WTC11 (cell line): Measurements from ENCODE around the gene PKP1. TPM values are rescaled to one million over a fixed set of nuclear protein-coding genes. Genes with fewer than 3 reads are reported as not detected.

Experiments
- ATAC-seq: fragments of 200-7000 bp; cut with Tn5 transposase; 2 replicates; pipeline ENCODE4 v1.10.0; 2021; ENCODE audit warnings: mild to moderate bottlenecking, moderate library complexity
- CTCF ChIA-PET: fragments of 300-600 bp; sonication (Branson Sonifier 250); formaldehyde crosslinking; loops from one replicate; lab custom pipeline; 2021; ENCODE audit warnings: antibody characterized with exemption; lab: Charles Lee
- POLR2A ChIA-PET: fragments of 350-600 bp; sonication (Branson Sonifier 250); formaldehyde crosslinking; loops from one replicate; lab custom pipeline; 2021; ENCODE audit warnings: antibody characterized with exemption; lab: Charles Lee
- DNase-seq: peaks from one replicate; pipeline ENCODE4 v3.0.0; 2021; ENCODE audit warnings: low spot score
- H3K27ac Mint-ChIP-seq: 2 replicates; pipeline ENCODE4 v1.8.0; 2021; ENCODE audit warnings: mixed read lengths
- H3K27me3 Mint-ChIP-seq: 2 replicates; pipeline ENCODE4 v1.8.0; 2021; ENCODE audit warnings: low read depth, mild to moderate bottlenecking, moderate library complexity, mixed read lengths
- H3K36me3 Mint-ChIP-seq: 2 replicates; pipeline ENCODE4 v1.8.0; 2021; ENCODE audit warnings: mixed read lengths
- H3K4me1 Mint-ChIP-seq: 2 replicates; pipeline ENCODE4 v1.8.0; 2022; ENCODE audit warnings: mixed read lengths
- H3K4me3 Mint-ChIP-seq: 2 replicates; pipeline ENCODE4 v1.8.0; 2021; ENCODE audit warnings: mild to moderate bottlenecking, moderate library complexity, mixed read lengths
- H3K9me3 Mint-ChIP-seq: 2 replicates; pipeline ENCODE4 v1.8.0; 2021; ENCODE audit warnings: mixed read lengths
- AFF4 ChIP-seq: sonication (generic); formaldehyde crosslinking; IDR thresholded peaks from 2 replicates; pipeline ENCODE4 v1.8.1; 2023; ENCODE audit warnings: mild to moderate bottlenecking, missing genetic modification reagents, borderline replicate concordance
- ARID4B ChIP-seq: sonication (generic); formaldehyde crosslinking; IDR thresholded peaks from 2 replicates; pipeline ENCODE4 v1.8.0; 2023; ENCODE audit warnings: missing genetic modification reagents, mild to moderate bottlenecking, borderline replicate concordance
- ATF6 ChIP-seq: sonication (generic); formaldehyde crosslinking; IDR thresholded peaks from 2 replicates; pipeline ENCODE4 v1.8.1; 2023; ENCODE audit warnings: mild to moderate bottlenecking, missing genetic modification reagents
- FOXK1 ChIP-seq: sonication (generic); formaldehyde crosslinking; IDR thresholded peaks from 2 replicates; pipeline ENCODE4 v1.8.0; 2022; ENCODE audit warnings: mild to moderate bottlenecking, moderate library complexity, missing genetic modification reagents
- GABPB1 ChIP-seq: sonication (generic); formaldehyde crosslinking; IDR thresholded peaks from 2 replicates; pipeline ENCODE4 v1.8.1; 2023; ENCODE audit warnings: mild to moderate bottlenecking, missing genetic modification reagents
- GTF2I ChIP-seq: fragments of 250-450 bp; sonication (Bioruptor Pico); conservative IDR thresholded peaks from 2 replicates; pipeline ENCODE4 v1.4.0; 2021; ENCODE audit warnings: mild to moderate bottlenecking
- HMGXB4 ChIP-seq: sonication (generic); formaldehyde crosslinking; IDR thresholded peaks from 2 replicates; pipeline ENCODE4 v1.8.1; 2023; ENCODE audit warnings: mild to moderate bottlenecking, moderate library complexity, missing genetic modification reagents
- KAT7 ChIP-seq: sonication (generic); formaldehyde crosslinking; IDR thresholded peaks from 2 replicates; pipeline ENCODE4 v1.8.1; 2023; ENCODE audit warnings: missing genetic modification reagents, mild to moderate bottlenecking, borderline replicate concordance
- MAX ChIP-seq: sonication (generic); formaldehyde crosslinking; IDR thresholded peaks from 2 replicates; pipeline ENCODE4 v1.8.0; 2022; ENCODE audit warnings: mild to moderate bottlenecking, missing genetic modification reagents
- NFE2L1 ChIP-seq: sonication (generic); formaldehyde crosslinking; IDR thresholded peaks from 2 replicates; pipeline ENCODE4 v1.8.1; 2023; ENCODE audit warnings: missing genetic modification reagents
- PRRX2 ChIP-seq: fragments of 250-450 bp; sonication (Bioruptor Pico); IDR thresholded peaks from 2 replicates; pipeline ENCODE4 v1.8.0; 2021; ENCODE audit warnings: mild to moderate bottlenecking
- RORB ChIP-seq: fragments of 250-450 bp; sonication (Bioruptor Pico); IDR thresholded peaks from 2 replicates; pipeline ENCODE4 v1.9.0; 2021; ENCODE audit warnings: mild to moderate bottlenecking
- USF1 ChIP-seq: sonication (generic); formaldehyde crosslinking; IDR thresholded peaks from 2 replicates; pipeline ENCODE4 v1.8.0; 2022; ENCODE audit warnings: mild to moderate bottlenecking, missing genetic modification reagents
- USF2 ChIP-seq: sonication (generic); formaldehyde crosslinking; IDR thresholded peaks from 2 replicates; pipeline ENCODE4 v1.8.1; 2023; ENCODE audit warnings: mild to moderate bottlenecking, missing genetic modification reagents, moderate library complexity
- ZNF138 ChIP-seq: sonication (generic); formaldehyde crosslinking; conservative IDR thresholded peaks from 2 replicates; pipeline ENCODE4 v1.8.1; 2022; ENCODE audit warnings: mild to moderate bottlenecking, moderate library complexity, missing genetic modification reagents
- ZNF232 ChIP-seq: sonication (generic); formaldehyde crosslinking; IDR thresholded peaks from 2 replicates; pipeline ENCODE4 v1.8.0; 2022; ENCODE audit warnings: mild to moderate bottlenecking, missing genetic modification reagents
- ZNF263 ChIP-seq: sonication (generic); formaldehyde crosslinking; IDR thresholded peaks from 2 replicates; pipeline ENCODE4 v1.8.1; 2022; ENCODE audit warnings: low read depth, mild to moderate bottlenecking, moderate library complexity, missing genetic modification reagents
- ZNF396 ChIP-seq: fragments of 250-450 bp; sonication (Bioruptor Pico); IDR thresholded peaks from 2 replicates; pipeline ENCODE4 v1.8.0; 2021; ENCODE audit warnings: mild to moderate bottlenecking, moderate library complexity, borderline replicate concordance
- total RNA-seq: library from RNA; stranded (reverse); gene quantifications from 3 replicates; pipeline ENCODE4 v1.2.3, GENCODE V29; 2021

The PKP1 gene
- total RNA-seq, 1 experiment from 2014 or later, result 0.24 TPM

- no peak overlapping the region for H3K27ac Mint-ChIP-seq
- DNase-seq (no peak), ATAC-seq (no peak)
- POLR2A ChIA-PET, result no interaction called here
- H3K27me3 Mint-ChIP-seq, result peaks cover 28% of the 10 kb centered on the region
- no peaks in the 10 kb centered on the region for H3K36me3 Mint-ChIP-seq
- no peak overlapping the region for H3K4me3 Mint-ChIP-seq
- CTCF ChIA-PET, result interaction anchor here (0.5 to 1.4 kb wide), 2 partner anchors 33 to 84 kb away, joined by 3 to 6 read pairs; no protein-coding TSS in a partner anchor
- no peak for TF ChIP-seq ZNF396 (CRISPR knock-in tag)
- H3K9me3 Mint-ChIP-seq, result peaks cover 9% of the 10 kb centered on the region; the same call in 1 of the 2 replicates
- H3K4me1 Mint-ChIP-seq, result peaks cover 10% of the 10 kb centered on the region
These were observed 29.8 kb downstream of the PKP1 start for GRCh38 chr1:201313086-201313485.

- no peak overlapping the region for H3K4me3 Mint-ChIP-seq
- ChIA-PET POLR2A (interaction anchor here (0.6 kb wide), 1 partner anchor 432 kb away, joined by 4 read pairs; no protein-coding TSS in a partner anchor), CTCF (interaction anchor here (1.1 kb wide), 1 partner anchor 69 kb away, joined by 3 read pairs; no protein-coding TSS in a partner anchor)
- H3K27me3 Mint-ChIP-seq, result peaks cover 5% of the 10 kb centered on the region
- H3K4me1 Mint-ChIP-seq, result no peaks in the 10 kb centered on the region
- H3K9me3 Mint-ChIP-seq, result peaks cover 9% of the 10 kb centered on the region; the same call in 1 of the 2 replicates
- no peak for DNase-seq
- no peaks in the 10 kb centered on the region for H3K36me3 Mint-ChIP-seq
- no peak overlapping the region for H3K27ac Mint-ChIP-seq
- ATAC-seq, result no peak
- TF ChIP-seq ARID4B (CRISPR knock-in tag), result no peak
- no peak for TF ChIP-seq USF1 (CRISPR knock-in tag)
- no peak for TF ChIP-seq ZNF263 (CRISPR knock-in tag)
- TF ChIP-seq PRRX2 (CRISPR knock-in tag), result no peak
These were observed 33.2 kb downstream of the PKP1 start for GRCh38 chr1:201316556-201316955.

GRCh38 chr1:201317551-201317950 lies 34.2 kb downstream of the PKP1 start:
- CTCF ChIA-PET, result no interaction called here
- H3K9me3 Mint-ChIP-seq, result peaks cover 9% of the 10 kb centered on the region; the same call in 1 of the 2 replicates
- H3K27ac Mint-ChIP-seq, result no peak overlapping the region
- no peak for TF ChIP-seq ZNF138 (CRISPR knock-in tag)
- TF ChIP-seq GABPB1 (CRISPR knock-in tag), result no peak
- TF ChIP-seq USF2, result no peak
- no peak for TF ChIP-seq ZNF232
- no peak for TF ChIP-seq MAX (CRISPR knock-in tag)
- TF ChIP-seq GTF2I, result no peak
- TF ChIP-seq ATF6 (CRISPR knock-in tag), result no peak
- no peak for TF ChIP-seq ZNF263 (CRISPR knock-in tag)
- TF ChIP-seq AFF4, result no peak
- no peak for TF ChIP-seq KAT7 (CRISPR knock-in tag)
- TF ChIP-seq RORB (CRISPR knock-in tag), result no peak
- no peak for TF ChIP-seq NFE2L1
- no peak for TF ChIP-seq HMGXB4 (CRISPR knock-in tag)
- no peak for TF ChIP-seq FOXK1 (CRISPR knock-in tag)
- H3K36me3 Mint-ChIP-seq, result no peaks in the 10 kb centered on the region
- H3K4me1 Mint-ChIP-seq, result no peaks in the 10 kb centered on the region
- peaks cover 5% of the 10 kb centered on the region for H3K27me3 Mint-ChIP-seq
- H3K4me3 Mint-ChIP-seq, result no peak overlapping the region
- DNase-seq (no peak), ATAC-seq (no peak)
- POLR2A ChIA-PET, result no interaction called here
